HG02678 (cell line): ENCODE measurements around the gene PITPNC1.
"Not testable (repeated sequence)": the region's sequence is repeated elsewhere in the genome, so short reads cannot be mapped to it uniquely, and the experiment has no call there.

Source experiments
- ATAC-seq: cut with Tn5 transposase; IDR thresholded peaks from one replicate; pipeline ENCODE4 v1.9.1; 2021; ENCODE audit warnings: mild to moderate bottlenecking, moderate library complexity; ENCODE audit not compliant: unreplicated experiment

PITPNC1 gene

DNA sequence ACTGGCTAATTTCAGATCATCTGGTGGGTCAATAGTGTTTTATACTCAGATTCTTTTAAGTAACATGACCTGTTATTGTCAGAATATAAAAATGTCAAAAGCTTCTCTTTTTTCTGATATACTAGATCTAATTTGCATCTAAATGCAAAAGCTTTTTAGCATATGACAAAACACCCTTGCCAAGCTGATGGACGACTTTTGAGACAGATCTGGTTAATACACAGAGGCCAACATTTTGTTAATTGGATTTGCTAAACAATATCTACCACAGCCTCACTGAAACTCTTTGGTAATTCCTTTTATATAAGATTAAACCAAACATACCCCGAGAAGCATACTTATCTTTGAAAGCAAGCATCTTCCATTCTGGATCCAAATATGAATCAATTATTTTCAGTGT, 330.4 kb downstream of the PITPNC1 start:
- no peak for ATAC-seq

DNA sequence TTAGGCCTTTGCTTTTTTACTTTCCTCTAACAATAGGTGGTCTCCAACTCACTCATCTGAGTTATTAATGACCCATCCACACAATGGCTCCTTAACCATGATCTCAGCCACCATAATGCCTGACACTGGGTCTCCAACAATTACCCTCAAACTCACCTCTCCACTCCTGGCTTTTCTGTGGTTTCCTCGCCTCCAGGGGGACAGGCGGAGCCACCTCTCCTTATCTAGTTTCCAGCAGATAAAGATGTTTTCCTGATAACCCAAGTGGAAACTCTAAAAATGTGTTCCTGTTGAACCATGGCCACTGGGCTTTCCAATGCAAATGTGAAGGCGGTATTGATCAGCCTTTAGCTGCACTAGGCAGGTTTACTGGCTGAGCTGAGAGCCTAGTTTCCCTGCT, 331.3 kb downstream of the PITPNC1 start:
- ATAC-seq: no peak

DNA sequence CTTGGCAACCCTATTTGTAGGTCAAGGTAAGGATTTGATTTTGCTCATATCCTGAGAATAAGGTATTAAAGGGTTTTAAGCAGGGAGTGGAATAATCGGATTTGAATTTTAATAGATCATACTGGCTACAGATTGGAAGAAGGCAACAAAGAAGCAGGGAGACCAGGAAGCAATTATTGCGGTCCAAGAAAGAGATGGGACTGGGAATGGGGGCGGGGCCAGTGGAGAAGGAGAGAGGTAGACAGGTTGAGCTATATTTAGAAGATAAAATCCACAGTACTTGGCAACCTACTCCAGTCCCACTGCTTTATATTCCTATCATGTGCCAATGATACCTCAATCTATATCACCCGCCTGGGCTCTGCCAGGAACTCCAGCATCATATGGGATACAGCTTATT, 334.8 kb downstream of the PITPNC1 start:
- ATAC-seq: no peak

DNA sequence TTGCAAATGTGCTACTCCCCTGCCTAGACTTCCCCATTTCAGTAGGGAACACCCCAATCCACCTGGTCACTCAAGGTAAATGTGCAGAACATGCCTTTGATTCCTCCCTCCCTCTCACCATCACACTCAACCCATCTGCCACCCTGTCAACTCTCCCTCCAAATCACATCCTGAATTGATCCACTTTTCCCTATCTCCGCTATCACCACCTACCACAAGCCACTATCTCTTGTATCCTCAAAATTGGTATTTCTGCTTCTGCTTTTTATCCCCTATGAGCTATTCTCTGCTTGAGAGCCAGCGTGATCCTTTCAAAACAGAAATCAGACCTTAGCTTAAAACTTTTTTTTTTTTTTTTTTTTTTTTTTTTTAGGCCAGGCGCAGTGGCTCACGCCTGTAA, 335.3 kb downstream of the PITPNC1 start:
- no peak for ATAC-seq

DNA sequence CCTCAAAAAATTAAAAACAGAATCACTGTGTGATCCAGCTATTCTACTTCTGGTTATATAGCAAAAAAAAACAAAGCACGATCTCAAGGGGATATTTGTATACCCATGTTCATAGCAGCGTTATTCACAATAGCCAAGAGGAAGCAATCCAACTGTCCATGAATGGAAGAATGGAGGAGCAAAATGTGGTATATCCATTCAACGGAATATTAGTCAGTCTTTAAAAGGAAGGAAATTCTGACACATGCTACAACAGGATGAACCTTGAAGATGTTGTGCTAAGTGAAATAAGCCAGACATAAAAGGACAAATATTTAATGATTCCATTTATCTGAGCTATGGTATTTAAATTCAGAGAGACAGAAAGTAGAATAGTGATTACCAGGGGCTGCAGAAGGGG, 336.1 kb downstream of the PITPNC1 start:
- no peak for ATAC-seq

DNA sequence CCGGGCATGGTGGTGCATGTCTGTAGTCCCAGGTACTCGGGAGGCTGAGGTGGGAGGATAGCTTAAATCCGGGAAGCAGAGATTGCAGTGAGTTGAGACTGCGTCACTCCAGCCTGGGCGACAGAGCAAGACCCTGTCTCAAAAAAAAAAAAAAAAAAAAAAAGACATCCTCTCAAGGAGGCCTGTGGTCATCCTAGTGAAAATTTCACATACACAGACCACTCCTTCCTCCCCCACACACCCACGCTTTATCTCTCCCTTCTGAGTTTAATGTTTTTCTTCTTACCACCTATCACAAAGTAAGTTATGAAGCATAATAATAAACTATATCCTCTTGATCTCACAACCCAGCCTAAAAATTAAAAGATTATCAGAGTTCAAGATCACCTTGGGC, 339.3 kb downstream of the PITPNC1 start:
- no peak for ATAC-seq

DNA sequence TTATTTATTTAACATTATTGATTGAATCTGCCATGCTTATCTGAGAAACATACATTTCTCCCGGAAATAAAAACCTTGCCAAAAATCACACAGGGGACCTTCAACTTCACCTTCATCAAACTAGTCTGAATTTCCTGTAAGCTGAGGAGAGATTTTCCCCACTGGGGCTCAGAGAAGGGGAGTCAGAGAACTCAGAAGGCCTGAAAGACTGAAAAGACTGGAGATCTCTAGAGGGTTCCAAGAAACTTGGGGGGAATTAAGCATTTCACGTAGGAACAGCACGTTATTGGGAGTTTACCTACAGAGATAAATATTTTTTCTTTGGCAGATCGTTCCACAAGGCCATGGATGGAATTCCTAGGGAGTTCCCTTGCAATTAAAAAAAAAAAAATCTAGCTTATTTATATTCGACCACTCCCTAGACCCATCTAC, 340.1 kb downstream of the PITPNC1 start:
- ATAC-seq: no peak

DNA sequence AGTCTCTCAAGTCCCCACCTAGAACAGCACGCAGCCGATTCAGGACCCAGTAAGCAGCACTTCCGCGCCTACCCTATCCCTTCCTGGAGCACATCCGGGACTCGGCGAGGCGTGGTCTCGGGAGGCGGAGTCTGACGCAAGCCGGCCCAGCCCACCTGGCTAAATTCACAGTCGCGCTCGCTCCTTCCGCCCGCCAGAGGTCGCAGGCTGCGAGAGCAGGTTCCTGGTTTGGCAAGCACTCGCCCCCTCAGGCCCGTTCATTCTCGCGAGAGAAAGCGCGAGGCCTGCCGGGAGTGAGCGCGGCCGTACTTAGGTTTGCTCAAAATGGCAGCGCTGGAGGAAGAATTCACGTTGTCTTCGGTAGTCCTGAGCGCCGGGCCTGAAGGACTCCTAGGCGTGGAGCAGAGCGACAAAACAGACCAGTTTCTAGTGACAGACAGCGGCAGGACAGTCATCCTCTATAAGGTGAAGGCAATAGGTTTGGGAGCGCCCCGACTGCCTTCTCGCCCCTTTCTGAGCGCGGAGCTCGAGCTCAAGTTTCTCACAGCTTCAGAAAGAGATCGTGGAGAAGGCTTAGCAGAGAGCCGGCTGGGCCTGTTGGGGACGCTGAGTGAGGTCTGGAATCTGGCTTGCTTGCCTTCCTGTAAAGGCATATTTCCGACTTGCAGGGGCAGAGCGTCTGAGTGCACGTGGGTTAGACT, 340.7 kb downstream of the PITPNC1 start, which contains the start of gene NOL11:
TSS of gene NOL11 (plus strand) at position 313 of the 701 bp plus-strand sequence. CDS start at position 325, 12 bp downstream.
- peak; percentile 94 for ATAC-seq

DNA sequence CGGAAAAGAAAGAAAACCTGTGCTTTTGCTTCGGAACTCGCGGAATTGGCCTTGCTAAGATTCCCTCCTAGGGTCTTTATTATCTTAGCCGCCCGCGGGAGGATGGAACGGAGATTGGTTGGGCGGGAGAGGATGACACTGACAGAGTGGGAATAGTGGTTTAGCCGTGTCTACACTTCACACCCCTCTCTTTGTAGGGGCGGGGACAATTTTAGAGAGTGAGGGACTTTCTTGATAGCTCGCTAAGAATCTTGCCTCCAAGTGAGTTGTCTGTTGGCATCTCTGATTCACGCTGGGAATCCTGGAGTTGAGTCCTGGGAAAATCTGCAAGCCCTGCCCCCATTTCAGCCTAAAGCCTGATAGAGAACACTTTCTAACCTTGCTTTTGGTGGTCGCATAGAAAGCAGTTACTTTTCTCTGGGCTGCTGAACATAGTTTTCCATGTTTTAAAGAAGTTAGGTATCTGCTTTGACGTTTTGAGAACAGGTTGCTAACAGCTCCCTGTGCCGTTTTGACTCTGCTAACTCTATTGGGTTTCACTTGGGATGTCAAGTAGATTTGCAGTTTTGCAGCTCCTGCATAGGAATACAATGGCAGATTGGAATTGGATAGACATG, 341.4 kb downstream of the PITPNC1 start:
- no peak for ATAC-seq

DNA sequence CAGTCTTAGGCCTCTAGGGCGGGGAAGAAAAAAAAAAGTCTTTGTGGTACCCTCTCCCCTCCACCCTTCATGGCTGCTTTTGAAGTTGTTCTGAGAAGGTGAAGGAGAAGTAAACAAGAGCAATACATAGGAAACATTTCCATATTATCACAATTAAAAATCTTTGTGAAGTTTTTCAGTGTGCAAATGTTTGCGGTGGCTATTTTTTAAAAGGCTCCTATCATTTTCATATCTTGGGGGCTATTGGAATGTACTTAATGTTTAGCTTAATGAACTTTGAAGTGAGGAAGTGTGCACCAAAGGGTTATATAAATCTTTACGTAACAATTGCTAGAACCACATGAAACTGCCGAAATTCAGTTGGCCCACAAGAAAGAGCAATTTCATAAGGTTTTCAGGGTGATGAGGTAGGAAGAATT, 348.3 kb downstream of the PITPNC1 start:
- ATAC-seq: no peak

DNA sequence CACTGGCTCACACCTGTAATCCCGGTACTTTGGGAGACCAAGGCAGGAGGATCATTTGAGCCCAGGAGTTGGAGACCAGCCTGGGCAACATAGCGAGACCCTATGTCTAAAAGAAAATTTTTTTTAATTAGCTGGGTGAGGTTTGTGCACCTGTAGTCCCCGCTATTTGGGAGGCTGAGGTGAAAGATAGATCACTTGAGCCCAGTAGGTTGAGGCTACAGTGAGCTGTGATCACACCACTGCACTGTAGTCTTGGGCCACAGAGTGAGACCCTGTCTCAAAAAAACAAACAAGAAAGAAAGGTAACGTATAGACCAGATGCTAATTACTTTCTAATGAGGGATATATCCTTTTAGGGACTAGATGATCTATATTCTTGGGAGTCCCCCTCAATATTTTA, 348.7 kb downstream of the PITPNC1 start:
- no peak for ATAC-seq

DNA sequence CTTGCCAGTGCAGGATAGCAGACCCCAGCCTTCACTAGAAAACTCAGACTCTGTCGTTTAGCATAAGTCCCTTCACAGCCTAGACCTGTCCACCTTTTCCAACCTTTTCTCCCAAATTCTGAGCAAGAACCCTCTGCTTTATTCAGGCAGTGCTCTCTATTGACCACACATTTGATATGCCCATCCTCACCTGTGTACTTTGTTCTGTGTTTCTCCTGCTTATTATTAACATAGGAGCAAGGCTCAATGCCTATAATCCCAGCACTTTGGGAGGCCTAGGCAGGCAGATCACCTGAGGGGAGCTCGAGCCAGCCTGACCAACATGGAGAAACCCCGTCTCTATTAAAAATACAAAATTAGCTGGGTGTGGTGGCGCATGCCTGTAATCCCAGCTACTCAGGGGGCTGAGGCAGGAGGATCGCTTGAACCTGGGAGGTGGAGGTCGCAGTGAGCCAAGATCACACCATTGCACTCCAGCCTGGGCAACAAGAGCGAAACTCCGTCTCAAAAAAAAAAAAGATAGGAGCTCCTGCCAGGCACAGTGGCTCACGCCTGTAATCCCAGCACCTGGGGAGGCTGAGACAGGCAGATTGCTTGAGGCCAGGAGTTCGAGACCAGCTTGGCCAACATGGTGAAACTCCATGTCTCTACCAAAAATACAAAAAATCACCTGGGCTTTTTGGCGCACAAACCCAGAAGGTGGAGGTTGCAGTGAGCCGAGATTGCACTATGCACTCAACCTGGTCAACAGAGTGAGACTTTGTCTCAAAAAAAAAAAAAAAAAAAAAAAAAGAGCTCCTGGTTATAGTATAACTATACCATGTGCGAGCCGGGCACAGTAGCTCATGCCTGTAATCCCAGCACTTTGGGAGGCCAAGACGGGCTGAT, 350.3 kb downstream of the PITPNC1 start:
- not testable (repeated sequence) for ATAC-seq

DNA sequence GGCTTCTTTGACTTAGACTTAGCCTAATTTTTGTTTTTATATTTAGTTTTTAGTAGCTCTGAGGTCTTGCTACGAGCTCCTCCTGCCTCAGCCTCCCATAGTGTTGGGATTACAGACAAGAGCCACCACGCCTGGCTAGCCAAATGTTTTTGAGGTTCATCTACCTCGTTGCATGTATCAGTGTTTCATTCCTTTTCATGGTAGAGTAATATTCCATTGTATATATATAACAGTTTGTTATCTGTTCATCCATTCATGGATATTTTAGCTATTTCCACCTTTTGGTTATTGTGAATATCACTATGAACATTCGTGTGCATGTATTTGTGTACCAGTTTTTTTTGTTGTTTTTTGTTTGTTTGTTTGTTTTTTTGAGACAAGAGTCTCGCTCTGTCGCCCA, 352.8 kb downstream of the PITPNC1 start:
- ATAC-seq: no peak

DNA sequence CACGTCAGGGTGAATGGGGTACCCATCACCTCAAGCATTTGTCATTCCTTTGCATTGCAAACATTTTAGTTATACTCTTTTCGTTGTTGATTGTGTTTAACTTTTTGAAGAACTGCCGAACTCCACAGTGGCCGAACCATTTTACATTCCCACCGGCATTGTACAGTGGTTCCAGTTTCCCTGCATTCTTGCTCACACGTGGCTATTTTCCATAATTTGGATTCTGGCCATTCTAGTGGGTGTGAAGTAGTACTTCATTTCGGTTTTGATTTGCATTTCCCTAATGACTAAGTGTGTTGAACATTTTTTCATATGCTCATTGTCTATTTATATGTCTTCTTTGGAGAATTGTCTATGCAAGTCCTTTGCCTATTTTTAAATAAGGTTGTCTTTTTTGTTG, 353.6 kb downstream of the PITPNC1 start:
- ATAC-seq: no peak

DNA sequence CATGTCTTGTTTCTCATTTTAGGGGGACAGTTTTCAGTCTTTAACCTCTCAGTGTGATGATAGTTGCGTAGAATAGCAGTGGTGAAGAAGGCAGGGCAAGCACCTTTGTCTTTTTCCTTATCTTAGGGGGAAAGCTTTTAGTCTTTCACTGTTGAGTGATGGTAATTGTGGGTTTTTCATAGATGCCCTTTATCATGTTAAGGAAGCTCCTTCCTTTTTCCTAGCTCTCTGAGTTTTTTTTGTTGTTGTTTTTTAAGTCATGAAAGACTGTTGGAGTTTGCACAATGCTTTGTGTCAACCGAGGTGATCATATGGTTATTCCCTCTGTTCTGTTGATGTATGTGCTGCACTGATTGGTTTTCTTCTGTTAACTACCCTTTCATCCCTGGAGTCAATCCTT, 356.4 kb downstream of the PITPNC1 start:
- ATAC-seq: no peak

DNA sequence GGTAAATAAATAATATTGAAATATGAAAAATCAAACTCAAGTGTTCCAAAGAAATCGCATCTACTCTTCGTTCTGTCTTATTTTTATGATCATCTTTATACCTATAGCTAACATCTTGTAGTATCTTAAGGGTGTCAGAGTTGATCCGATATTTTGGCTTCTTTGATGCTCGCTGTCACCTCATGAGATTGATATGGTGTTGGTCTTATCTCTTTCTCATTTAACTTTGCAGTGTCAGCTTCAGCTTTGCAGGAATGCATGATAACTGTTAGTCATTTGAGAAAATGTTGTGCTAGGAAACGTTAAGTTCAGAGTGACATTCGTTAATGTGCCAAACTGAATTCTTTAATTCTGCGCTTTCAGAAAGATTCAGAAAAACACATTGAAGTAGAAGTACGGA, 360.1 kb downstream of the PITPNC1 start:
- ATAC-seq: no peak

DNA sequence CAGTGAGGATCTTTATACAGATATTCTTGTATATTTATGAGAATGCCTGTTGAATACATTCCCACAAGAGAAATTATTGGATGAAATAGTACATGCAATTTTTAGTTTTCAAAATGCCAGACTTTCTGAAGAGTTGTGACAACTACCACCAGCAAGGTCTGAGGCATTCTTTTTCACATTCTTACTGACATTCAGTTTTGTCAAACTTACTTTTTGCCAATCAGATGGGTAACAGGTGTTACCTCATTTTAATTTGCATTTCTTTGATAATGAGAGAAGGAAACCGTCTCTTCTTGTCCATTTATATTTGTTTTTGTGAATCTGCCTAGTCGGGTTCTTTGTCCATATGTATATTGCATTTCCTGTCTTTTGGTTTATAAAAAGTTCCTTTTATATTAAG, 364.9 kb downstream of the PITPNC1 start:
- ATAC-seq: no peak
